Naive thymus-derived CD8-positive, alpha-beta T cell (primary cell): ENCODE measurements around the gene CEACAM21. TPM values are rescaled to one million over a fixed set of nuclear protein-coding genes. Genes with fewer than 3 reads are reported as not detected.

Experiments used
- ATAC-seq, 2 donors: fragments of 150-1000 bp; cut with Tn5 transposase in 1 of 2; sonication (Bioruptor Pico), chemical (Tn5 transposase) in 1 of 2; 1 replicate in 1 of 2; 2 replicates in 1 of 2; pipeline ENCODE4 v1.10.0; 2021; ENCODE audit warnings: mild to moderate bottlenecking in 2 of 2, moderate library complexity in 2 of 2
- POLR2A ChIA-PET: fragments of 350-600 bp; sonication (Branson Sonifier 250); formaldehyde crosslinking; loops from one replicate; lab custom pipeline; 2021; ENCODE audit warnings: antibody characterized with exemption; lab: Charles Lee
- DNase-seq, 10 donors: peaks; one replicate each; pipeline versions ENCODE4 v3.0.0 to v3.0.0-alpha.2; 2020 to 2022
- H3K27ac Mint-ChIP-seq, 10 donors: one replicate each; pipeline ENCODE4 v1.8.0; 2020 to 2022; ENCODE audit warnings: mild to moderate bottlenecking in 10 of 10, mixed read lengths in 10 of 10, moderate library complexity in 4 of 10, inconsistent platforms in 1 of 10
- H3K27me3 Mint-ChIP-seq, 5 donors: one replicate each; pipeline ENCODE4 v1.8.0; 2021 to 2022; ENCODE audit warnings: mixed read lengths in 5 of 5
- H3K36me3 Mint-ChIP-seq, 3 donors: one replicate each; pipeline ENCODE4 v1.8.0; 2020 to 2022; ENCODE audit warnings: mixed read lengths in 3 of 3, mild to moderate bottlenecking in 2 of 3, inconsistent platforms in 1 of 3
- H3K4me1 Mint-ChIP-seq, 4 donors: one replicate each; pipeline ENCODE4 v1.8.0; 2021 to 2022; ENCODE audit warnings: mixed read lengths in 4 of 4
- H3K4me3 Mint-ChIP-seq, 10 donors: one replicate each; pipeline ENCODE4 v1.8.0; 2020 to 2022; ENCODE audit warnings: mild to moderate bottlenecking in 10 of 10, mixed read lengths in 10 of 10, moderate library complexity in 6 of 10, inconsistent platforms in 1 of 10
- H3K9me3 Mint-ChIP-seq, 9 donors: one replicate each; pipeline ENCODE4 v1.8.0; 2020 to 2022; ENCODE audit warnings: mixed read lengths in 9 of 9, mild to moderate bottlenecking in 3 of 9, inconsistent platforms in 1 of 9, moderate library complexity in 1 of 9
- polyA plus RNA-seq, 3 donors: library from polyadenylated mRNA; unstranded; fragments of 300-500 nt; fragmentation: Illumina TruSeq; gene quantifications; one replicate each; pipeline ENCODE4 v1.2.3, GENCODE V29; 2021
- total RNA-seq, 8 experiments: library from RNA in 2 of 8; stranded (reverse) in 2 of 8; gene quantifications; one replicate each; pipeline ENCODE4 v1.2.3 and lab custom pipeline; 2021 to 2026

CEACAM21 gene
- total and polyA plus RNA-seq, 5 experiments from 2014 or later: 16.7 to 59.1 (median 44.2) TPM

DNA sequence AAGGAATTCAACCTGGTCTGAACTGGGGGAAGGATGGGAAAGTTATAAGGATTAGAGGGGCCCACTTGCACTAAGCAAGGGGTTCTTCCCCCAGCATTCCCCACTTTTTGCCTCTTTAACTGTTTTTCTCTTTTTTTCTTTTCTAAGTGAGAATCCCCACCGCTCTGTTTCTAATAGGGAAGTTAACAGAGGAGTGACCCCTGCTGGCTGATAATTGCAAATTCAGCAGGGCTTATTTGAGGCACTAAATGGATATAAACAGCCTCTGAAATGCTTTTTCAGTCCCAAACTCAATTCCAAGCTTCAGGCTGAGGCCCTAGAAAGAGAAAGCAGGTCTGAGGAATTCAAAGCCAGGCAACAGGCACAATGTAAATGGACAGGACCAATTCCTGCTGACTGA, 38.2 kb upstream of the CEACAM21 start:
- Mint-ChIP-seq H3K4me3 (no peak overlapping the region), H3K27ac (no peak overlapping the region), H3K36me3 (no peaks in the 10 kb centered on the region), H3K9me3 (peaks cover 0 to 6% (median 0%) of the 10 kb centered on the region in 9 donors), H3K27me3 (no peaks in the 10 kb centered on the region), H3K4me1 (peaks cover 30 to 50% (median 36%) of the 10 kb centered on the region in 4 donors)
- DNase-seq (peak in 2 of 10 donors; percentile 32 to 51), ATAC-seq (no peak)
- POLR2A ChIA-PET: interaction anchor here (23.8 kb wide), 1 partner anchor 25 kb away, joined by 562 read pairs; no protein-coding TSS in a partner anchor

DNA sequence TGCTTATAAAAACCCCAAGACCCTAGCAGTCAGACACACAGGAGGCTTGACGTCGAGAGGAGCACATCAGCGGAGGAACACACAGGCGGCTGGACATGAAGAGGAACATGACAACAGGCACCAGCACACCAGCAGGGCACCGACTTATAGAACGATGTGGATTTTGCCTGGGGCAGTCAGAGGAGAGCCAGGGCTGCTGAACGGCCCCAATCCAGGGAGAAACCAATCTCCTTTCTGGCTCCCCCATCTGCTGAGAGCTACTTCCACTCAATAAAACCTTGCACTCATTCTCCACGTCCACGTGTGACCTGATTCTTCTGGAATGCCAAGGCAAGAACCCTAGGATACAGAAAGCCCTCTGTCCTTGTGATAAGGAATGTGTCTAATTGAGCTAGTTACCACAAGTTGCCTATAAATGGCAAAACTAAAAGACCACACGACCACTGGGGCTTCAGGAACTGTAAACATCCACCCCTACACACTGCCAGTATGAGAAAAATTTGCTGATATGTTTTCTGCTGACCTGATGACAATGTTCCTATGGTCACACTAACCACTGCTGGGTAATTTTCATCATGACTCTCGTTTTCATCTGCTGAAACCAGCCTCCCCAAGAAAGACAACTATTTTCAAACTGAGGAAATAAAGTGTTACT, 35.8 kb upstream of the CEACAM21 start:
- POLR2A ChIA-PET: interaction anchor here (1.1 to 23.8 kb wide), 2 partner anchors 9 to 22 kb away, joined by 3 to 562 read pairs; no protein-coding TSS in a partner anchor
- peaks cover 20 to 48% (median 33%) of the 10 kb centered on the region in 4 donors for H3K4me1 Mint-ChIP-seq
- no peak for ATAC-seq

DNA sequence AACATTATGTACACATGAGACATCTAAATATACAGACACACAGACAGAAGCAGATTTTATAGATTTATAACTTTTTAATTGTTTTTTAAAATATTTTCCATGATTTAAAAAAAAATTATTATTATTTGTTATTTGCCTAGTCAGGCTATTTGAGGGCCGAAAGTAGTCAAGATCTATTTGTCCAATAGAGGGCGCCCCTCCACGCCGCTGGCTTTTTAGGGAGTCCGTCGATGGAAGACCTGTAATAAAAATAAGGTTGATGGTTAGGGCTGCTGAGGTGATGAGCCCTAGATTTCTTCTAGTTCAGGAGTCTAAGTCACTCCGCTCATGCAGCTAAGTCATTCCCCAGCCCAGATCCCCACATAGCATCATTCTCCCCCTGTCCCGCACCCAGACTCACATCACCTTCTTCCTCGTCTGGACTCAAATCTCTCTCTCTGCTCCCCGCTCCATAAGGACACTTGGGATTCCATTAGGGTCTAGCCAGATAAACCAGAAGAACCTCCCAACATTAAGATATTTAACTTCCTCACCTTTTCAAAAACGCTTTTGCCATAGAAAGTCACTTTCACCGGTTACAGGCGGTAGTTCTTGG, 33.9 kb upstream of the CEACAM21 start:
- Mint-ChIP-seq H3K27me3 (no peaks in the 10 kb centered on the region), H3K4me1 (peaks cover 37 to 57% (median 46%) of the 10 kb centered on the region in 4 donors), H3K27ac (peak overlapping the region; percentile 7 to 90 (median 72)), H3K4me3 (peak overlapping the region in 9 of 10 donors; percentile 32 to 78 (median 62)), H3K9me3 (no peaks in the 10 kb centered on the region), H3K36me3 (no peaks in the 10 kb centered on the region)
- ATAC-seq (peak; percentile 20 to 35), DNase-seq (peak; percentile 56 to 88 (median 71))
- POLR2A ChIA-PET: interaction anchor here (0.6 to 23.8 kb wide), 7 partner anchors 12 to 346 kb away, joined by 3 to 562 read pairs (median 3); partner anchors contain the start of gene CEACAM21

More for the DNA sequence above, 35.8 kb upstream of the CEACAM21 start:
- Mint-ChIP-seq H3K27me3 (no peaks in the 10 kb centered on the region), H3K36me3 (no peaks in the 10 kb centered on the region), H3K9me3 (no peaks in the 10 kb centered on the region), H3K27ac (peak overlapping the region in 2 of 10 donors; percentile 21 to 53), H3K4me3 (no peak overlapping the region)
- DNase-seq: no peak

DNA sequence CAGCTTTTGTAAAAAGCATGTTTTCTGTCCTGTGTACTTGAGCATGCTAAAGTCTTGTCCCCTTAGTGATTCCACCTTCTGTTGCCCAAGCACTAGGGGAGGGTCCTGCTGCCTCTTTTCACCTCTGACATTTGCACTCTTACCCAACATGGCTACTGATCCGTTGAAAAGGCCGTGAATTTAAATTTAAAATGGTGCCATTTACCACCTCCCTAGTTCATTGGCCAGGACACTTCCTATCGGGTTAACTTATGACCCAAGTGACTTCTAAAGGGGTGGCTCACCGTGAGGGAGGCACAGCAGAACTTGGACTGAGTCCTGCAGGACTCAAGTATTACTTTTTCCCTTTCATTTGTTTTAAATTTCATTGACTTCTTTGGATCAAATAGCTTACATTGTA, 33.3 kb upstream of the CEACAM21 start:
- no peaks in the 10 kb centered on the region for H3K36me3 Mint-ChIP-seq
- no peaks in the 10 kb centered on the region for H3K27me3 Mint-ChIP-seq
- DNase-seq: no peak
- H3K9me3 Mint-ChIP-seq: no peaks in the 10 kb centered on the region
- H3K27ac Mint-ChIP-seq: peak overlapping the region in 8 of 10 donors; percentile 7 to 90 (median 71)
- peaks cover 40 to 58% (median 51%) of the 10 kb centered on the region in 4 donors for H3K4me1 Mint-ChIP-seq
- ATAC-seq: no peak
- H3K4me3 Mint-ChIP-seq: peak overlapping the region in 6 of 10 donors; percentile 32 to 78 (median 65)
- POLR2A ChIA-PET: interaction anchor here (0.6 to 23.8 kb wide), 7 partner anchors 12 to 345 kb away, joined by 3 to 562 read pairs (median 3); partner anchors contain the start of gene CEACAM21

- DNase-seq: no peak
- Mint-ChIP-seq H3K4me3 (no peak overlapping the region), H3K36me3 (no peaks in the 10 kb centered on the region), H3K27me3 (no peaks in the 10 kb centered on the region), H3K9me3 (no peaks in the 10 kb centered on the region), H3K4me1 (peaks cover 40 to 65% (median 58%) of the 10 kb centered on the region in 4 donors), H3K27ac (peak overlapping the region in 7 of 10 donors; percentile 25 to 100 (median 85))
- ATAC-seq: no peak
- POLR2A ChIA-PET: interaction anchor here (0.6 to 23.8 kb wide), 2 partner anchors 19 to 358 kb away, joined by 3 to 562 read pairs; no protein-coding TSS in a partner anchor
Measured at GRCh38 chr19:41543582-41543981, 32.4 kb upstream of the CEACAM21 start.

DNA sequence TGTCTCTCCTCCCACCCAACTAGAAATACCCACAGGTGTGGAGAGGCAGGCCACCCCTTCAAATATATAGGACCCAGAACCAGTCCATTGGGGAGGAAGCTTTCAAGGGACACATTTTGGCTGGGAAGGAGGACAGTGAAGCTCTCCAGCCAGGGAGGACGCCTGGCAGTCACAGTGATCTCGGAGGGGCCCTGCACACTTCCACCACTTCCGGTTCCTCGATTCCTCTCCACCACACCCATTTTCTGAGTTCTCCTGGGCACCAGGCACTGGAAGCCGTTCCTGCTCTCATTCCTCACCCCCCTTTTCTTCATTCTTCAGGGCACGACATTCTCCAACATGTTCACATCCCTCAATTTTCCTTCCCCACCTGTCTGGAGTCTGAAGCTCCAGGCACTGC, 30.4 kb upstream of the CEACAM21 start:
- POLR2A ChIA-PET: interaction anchor here (0.6 to 23.8 kb wide), 4 partner anchors 13 to 236 kb away, joined by 3 to 562 read pairs (median 4); partner anchors contain the start of genes CCDC97 and DMAC2
- peak overlapping the region; percentile 75 to 95 (median 89) for H3K4me3 Mint-ChIP-seq
- H3K9me3 Mint-ChIP-seq: no peaks in the 10 kb centered on the region
- peaks cover 6 to 10% (median 9%) of the 10 kb centered on the region in 3 donors for H3K36me3 Mint-ChIP-seq
- H3K27me3 Mint-ChIP-seq: no peaks in the 10 kb centered on the region
- DNase-seq (peak in 1 of 10 donors; percentile 26), ATAC-seq (no peak)
- H3K4me1 Mint-ChIP-seq: peaks cover 45 to 75% (median 65%) of the 10 kb centered on the region in 4 donors
- peak overlapping the region; percentile 92 to 100 (median 97) for H3K27ac Mint-ChIP-seq

DNA sequence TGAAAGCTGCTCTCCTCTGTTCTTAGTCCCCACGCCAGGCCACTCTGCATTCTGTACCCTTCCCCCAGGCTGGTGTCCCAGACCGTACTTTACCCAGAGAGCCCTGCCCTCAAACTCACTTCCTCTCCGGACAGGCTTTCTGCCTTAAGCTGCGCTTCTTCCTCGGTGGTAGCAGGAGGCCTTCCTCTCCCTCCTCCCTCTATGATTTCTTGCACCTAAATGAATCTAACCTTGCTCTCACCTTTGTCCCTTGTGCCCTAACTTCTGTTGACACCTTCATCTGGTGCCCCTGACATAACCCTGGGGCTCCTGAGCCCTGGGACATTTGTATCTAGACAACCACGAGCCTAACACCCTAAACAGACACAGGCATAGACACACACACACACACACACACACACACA, 29.6 kb upstream of the CEACAM21 start:
- Mint-ChIP-seq H3K36me3 (peaks cover 12 to 18% (median 17%) of the 10 kb centered on the region in 3 donors), H3K27ac (peak overlapping the region; percentile 92 to 100 (median 97)), H3K4me1 (peaks cover 48 to 77% (median 67%) of the 10 kb centered on the region in 4 donors), H3K27me3 (no peaks in the 10 kb centered on the region), H3K4me3 (peak overlapping the region; percentile 75 to 95 (median 89)), H3K9me3 (no peaks in the 10 kb centered on the region)
- ATAC-seq: peak; percentile 36 to 62
- DNase-seq: peak in 6 of 10 donors; percentile 38 to 67 (median 46)
- POLR2A ChIA-PET: interaction anchor here (0.6 to 23.8 kb wide), 7 partner anchors 14 to 282 kb away, joined by 3 to 562 read pairs (median 4); partner anchors contain the start of genes CCDC97, DMAC2 and HNRNPUL1

- Mint-ChIP-seq H3K4me1 (peaks cover 51 to 81% (median 69%) of the 10 kb centered on the region in 4 donors), H3K4me3 (peak overlapping the region; percentile 75 to 95 (median 89)), H3K36me3 (peaks cover 17 to 23% (median 22%) of the 10 kb centered on the region in 3 donors), H3K27me3 (no peaks in the 10 kb centered on the region), H3K27ac (peak overlapping the region; percentile 92 to 100 (median 97)), H3K9me3 (no peaks in the 10 kb centered on the region)
- ATAC-seq (no peak), DNase-seq (no peak)
- POLR2A ChIA-PET: interaction anchor here (0.6 to 23.8 kb wide), 7 partner anchors 15 to 283 kb away, joined by 3 to 562 read pairs (median 4); partner anchors contain the start of genes DMAC2 and HNRNPUL1
Measured at GRCh38 chr19:41546961-41547360, 29.0 kb upstream of the CEACAM21 start.

DNA sequence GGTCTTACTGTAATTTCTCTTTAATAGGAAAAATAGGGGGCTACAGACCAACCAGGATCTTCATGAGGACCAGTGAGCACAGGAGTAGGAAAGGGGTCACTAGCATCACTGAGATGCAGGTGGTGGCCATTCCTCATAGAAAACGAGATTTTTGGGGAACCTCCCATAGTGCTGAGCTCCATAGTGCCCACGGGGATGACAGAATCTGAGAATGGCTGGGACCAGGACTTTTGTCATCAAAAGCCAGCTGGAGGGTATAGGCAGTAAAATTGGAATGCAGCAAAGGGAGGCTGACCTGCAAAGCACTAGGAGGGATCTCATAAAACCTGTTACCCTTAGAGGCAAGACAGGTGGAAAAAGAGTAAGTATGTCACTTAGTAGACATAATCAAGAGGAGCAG, 28.4 kb upstream of the CEACAM21 start:
- peak overlapping the region; percentile 61 to 100 (median 96) for H3K27ac Mint-ChIP-seq
- H3K27me3 Mint-ChIP-seq: no peaks in the 10 kb centered on the region
- DNase-seq (no peak), ATAC-seq (no peak)
- peak overlapping the region in 9 of 10 donors; percentile 9 to 91 (median 42) for H3K4me3 Mint-ChIP-seq
- H3K36me3 Mint-ChIP-seq: peaks cover 20 to 30% (median 28%) of the 10 kb centered on the region in 3 donors
- POLR2A ChIA-PET: interaction anchor here (0.6 to 23.8 kb wide), 6 partner anchors 15 to 113 kb away, joined by 3 to 562 read pairs (median 8); partner anchors contain the start of gene CEACAM21
- H3K9me3 Mint-ChIP-seq: no peaks in the 10 kb centered on the region
- peaks cover 49 to 80% (median 65%) of the 10 kb centered on the region in 4 donors for H3K4me1 Mint-ChIP-seq

DNA sequence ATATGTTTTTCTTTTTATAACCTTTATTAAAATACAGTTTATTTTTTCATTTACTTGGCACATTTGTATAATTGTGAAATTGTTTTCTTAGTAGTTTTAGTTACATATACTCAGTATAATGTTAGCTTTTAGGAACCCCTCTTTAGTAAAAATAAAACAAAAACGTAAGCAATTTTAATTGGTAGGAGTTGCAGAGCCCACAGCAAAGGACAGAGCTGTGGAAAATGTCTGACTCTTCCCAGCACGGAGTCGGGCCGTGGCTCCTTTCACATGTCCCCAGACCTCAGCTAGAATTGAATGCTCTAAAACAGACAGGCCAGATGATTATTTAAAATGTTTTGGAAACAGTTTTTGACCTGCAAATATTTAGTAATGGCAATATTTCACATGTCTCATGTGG, 27.9 kb upstream of the CEACAM21 start:
- H3K27me3 Mint-ChIP-seq: no peaks in the 10 kb centered on the region
- H3K4me1 Mint-ChIP-seq: peaks cover 51 to 81% (median 65%) of the 10 kb centered on the region in 4 donors
- DNase-seq: no peak
- no peak for ATAC-seq
- POLR2A ChIA-PET: interaction anchor here (0.5 to 23.8 kb wide), 6 partner anchors 15 to 45 kb away, joined by 3 to 562 read pairs (median 8); partner anchors contain the start of gene CEACAM21
- H3K27ac Mint-ChIP-seq: peak overlapping the region in 9 of 10 donors; percentile 55 to 100 (median 92)
- H3K9me3 Mint-ChIP-seq: no peaks in the 10 kb centered on the region
- H3K4me3 Mint-ChIP-seq: peak overlapping the region in 9 of 10 donors; percentile 30 to 76 (median 63)
- peaks cover 24 to 33% (median 33%) of the 10 kb centered on the region in 3 donors for H3K36me3 Mint-ChIP-seq

DNA sequence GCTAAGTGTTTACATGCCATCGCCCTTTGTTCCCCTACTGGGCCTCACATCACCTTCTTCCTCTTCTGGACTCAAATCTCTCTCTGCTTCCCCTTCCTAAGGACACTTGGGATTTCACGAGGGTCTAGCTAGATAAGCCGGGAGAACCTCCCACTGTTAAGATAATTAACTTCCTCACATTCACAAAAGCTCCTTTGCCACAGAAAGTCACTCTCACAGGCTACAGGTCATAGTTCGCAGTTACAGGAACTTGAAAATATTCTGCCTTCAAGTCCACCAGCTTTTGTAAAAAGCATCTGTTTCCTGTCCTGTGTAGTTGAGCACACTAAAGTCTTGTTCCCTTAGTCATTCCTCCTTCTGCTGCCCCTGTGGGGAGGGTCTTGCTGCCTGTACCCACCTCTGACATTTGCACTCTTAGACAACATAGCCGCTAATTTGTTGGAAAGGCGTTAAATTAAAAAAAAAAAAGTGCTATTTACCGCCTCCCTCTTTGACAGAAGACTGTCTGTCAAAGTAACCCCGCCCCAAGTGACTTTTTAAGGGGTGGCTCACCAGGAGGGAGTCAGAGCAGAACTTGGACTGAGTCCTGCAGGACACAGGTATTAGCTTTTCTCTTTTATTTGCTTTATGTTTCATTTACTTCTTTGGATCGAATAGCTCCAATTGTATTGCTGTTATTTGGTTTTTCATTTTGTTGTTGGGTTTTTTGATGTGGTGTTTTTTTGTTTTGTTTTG, 26.8 kb upstream of the CEACAM21 start:
- Mint-ChIP-seq H3K36me3 (peaks cover 26 to 44% (median 44%) of the 10 kb centered on the region in 3 donors), H3K27ac (peak overlapping the region; percentile 95 to 100 (median 96)), H3K4me3 (peak overlapping the region; percentile 92 to 100 (median 99)), H3K27me3 (no peaks in the 10 kb centered on the region), H3K4me1 (peaks cover 52 to 81% (median 65%) of the 10 kb centered on the region in 4 donors), H3K9me3 (no peaks in the 10 kb centered on the region)
- ATAC-seq: peak; percentile 63 to 71
- DNase-seq: peak; percentile 55 to 93 (median 76)
- POLR2A ChIA-PET: interaction anchor here (0.6 to 23.8 kb wide), 14 partner anchors 13 to 413 kb away, joined by 3 to 562 read pairs (median 4); partner anchors contain the start of genes B9D2 and CEACAM21
